T-helper 1 cell (primary cell): ENCODE data around the gene DLG2.

Source experiments
- DNase-seq, 5 donors: peaks; one replicate each; pipeline ENCODE4 v3.0.0-alpha.2; 2012 to 2020

Gene DLG2

DNA sequence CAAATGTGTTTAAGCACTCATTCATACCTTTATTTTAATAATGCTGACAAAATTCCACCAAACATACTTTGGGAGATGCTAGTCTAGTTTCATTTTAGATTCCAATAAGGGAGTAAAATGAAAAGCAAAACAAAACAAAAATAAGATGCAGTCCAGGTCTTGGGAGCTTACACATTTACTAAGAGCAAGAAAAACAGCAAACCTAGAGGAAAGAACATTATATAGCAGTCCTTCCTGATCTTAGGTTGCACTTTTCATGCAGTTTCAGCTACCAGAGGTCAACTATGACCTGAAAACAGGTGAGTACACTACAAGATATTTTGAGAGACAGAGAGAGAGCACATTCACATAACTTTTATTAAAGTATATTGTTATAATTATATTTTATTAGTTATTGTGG, 1100.9 kb downstream of the DLG2 start:
- DNase-seq, result no peak

DNA sequence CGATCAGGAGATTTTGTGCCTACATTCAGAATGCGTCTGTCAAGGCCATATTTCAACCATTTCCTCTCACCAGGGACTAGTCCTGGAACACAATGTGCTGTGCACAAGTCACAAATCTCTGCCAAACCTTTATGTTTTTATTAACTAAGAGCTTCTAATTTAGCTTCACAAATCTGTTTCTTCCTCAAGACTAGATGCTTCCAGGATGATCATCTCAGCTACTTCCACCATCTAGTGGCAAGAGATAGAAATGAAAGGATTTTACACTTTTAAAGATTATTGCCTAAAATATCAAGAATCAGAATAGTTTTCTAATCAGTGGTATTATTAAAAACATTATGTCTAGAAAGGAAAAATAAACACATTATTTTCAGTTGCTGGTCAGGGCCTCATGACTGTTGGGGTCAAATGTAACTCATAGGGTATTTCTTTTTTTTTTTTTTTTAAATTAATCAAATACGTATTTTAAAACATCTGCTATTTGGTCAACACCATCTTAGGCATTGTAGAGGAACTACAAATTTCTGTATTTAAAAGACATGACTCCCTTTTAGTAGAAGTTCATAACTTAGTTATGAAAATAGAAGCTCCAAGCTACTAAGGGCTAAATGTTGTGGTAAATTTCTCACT, 1102.6 kb downstream of the DLG2 start:
- no peak for DNase-seq

DNA sequence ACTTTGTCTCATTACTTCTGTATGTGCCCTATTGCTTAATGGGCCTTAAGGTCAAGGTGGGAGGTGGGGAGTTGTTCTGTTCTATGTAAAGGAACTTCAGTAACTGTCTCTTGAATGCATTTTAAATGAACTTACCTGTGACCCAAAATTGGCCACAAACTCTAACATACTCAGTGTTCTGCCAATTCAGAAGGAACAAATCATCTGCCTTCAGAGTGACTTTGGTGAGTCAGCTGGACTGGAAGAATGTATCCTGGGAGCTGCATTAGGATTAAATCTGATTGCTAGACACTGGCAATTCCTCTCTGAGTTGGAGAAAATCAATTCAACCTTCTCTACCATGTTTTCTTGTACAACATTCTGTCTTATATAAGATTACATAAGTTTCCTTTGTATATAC, 1104.8 kb downstream of the DLG2 start:
- no peak for DNase-seq

DNA sequence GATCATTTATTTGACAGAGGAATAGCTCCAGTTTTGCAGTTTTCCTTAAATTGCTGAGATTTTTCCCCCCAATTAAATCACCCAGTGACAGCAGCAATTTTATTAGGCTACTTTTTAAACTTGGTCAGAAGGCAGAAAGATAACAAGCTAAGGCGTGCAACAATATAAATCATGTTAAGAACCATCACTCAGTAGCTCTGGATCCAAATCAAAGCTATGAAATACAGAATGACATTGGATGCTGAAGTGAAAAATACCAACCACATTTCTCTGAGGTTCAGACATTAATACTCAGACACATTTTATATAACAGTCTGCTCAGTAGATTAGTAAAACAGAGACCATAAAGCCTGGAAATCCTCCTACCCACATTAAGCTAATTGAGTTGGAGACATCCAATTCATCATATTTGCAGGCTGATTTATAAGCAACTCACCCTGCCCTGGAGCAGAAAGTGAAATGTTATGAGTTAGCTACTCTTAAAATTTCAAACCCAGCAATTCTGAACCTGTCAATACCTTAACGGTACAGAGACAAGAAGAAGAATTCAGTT, 1108.4 kb downstream of the DLG2 start:
- DNase-seq, result no peak

DNA sequence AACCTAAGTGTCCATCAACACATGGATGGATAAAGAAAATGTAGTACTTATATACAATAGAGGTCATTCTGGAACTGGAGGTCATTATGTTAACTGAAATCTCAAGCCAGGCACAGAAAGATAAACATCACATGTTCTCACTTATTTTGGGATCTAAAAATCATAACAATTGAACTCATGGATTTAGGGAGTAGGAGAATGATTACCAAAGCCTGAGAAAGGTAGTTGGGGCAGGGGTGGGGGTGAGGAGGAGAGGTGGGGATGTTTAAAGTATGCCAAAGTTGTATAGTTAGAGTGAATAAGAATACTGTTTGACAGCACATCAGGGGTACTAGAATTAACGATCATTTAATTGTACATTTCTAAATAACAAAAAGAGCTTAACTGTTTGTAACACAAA, 1112.7 kb downstream of the DLG2 start:
- DNase-seq, result no peak

DNA sequence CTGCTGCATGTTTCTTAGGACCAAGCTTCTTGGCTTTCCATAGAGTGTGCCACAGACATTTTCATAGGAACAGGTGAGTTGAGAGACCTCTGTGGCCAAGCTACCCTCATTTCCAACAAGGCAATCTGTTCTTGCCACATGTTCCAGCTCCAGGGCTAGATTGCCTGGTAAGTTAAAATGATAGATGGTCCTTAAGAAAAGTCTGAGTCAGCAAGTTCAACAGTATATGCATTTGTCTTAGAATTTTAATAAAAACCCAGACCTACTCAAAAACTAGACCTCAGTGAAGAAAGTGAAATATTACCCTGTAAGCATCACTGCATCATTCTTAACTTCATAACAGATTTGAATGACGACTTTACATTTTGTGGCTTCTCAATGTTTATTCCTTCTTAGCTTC, 1123.6 kb downstream of the DLG2 start:
- DNase-seq, result no peak

DNA sequence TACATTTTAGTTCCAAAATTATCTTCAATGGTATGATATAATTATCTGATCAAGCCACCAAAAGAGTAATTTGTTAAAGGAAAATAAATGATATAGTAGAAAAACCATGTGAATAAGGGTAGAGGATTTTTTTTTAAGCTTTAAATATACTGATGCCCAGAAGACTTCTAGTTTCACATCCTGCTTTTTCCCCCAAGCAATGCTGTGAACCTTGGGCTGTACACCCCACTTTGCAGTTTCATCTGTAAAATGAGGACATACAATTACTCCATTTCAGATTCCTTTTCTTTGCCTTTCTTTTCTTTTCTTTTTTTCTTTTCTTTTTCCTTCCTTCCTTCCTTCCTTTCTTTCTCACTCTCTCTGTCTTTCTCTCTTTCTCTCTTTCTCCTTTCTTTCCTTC, 1125.4 kb downstream of the DLG2 start:
- no peak for DNase-seq

DNA sequence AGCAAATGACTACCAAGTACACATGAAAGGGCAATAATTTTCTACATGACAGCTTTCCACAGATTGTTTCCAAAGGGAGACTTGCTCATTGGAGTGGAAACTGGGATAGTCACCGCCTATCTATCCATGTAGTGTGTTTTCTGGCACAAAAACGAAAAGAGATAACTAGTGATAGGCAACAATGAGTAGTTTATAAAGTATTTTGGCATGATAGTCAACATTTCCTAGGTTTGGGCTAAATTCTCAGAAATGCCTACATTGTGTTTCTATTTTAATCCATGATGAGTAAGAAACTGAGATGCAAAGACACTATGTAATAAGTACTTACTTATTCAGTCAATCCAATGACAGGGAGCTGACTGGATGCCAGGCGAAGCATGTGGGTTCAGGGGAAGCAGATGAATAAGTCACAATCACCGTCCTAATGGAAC, 1129.1 kb downstream of the DLG2 start:
- DNase-seq, result no peak

DNA sequence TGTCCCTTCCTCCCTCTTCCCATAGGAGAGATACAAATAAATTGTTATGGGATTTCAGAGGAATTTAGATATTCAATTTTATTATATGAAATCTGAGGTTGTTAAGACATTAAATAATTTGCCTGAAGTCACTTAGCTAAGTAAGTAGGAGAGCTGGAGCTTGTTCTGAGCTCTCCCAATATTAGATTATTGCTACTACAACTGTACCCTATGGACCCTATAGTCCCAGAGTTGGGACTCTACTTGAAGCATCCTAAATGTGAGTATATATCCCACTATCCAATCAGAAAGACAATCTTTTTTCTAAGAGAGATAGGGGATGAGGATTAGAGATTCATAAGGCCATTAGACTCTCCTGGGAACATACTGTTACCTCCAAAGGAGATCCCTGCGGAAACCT, 1130.0 kb downstream of the DLG2 start:
- no peak for DNase-seq

DNA sequence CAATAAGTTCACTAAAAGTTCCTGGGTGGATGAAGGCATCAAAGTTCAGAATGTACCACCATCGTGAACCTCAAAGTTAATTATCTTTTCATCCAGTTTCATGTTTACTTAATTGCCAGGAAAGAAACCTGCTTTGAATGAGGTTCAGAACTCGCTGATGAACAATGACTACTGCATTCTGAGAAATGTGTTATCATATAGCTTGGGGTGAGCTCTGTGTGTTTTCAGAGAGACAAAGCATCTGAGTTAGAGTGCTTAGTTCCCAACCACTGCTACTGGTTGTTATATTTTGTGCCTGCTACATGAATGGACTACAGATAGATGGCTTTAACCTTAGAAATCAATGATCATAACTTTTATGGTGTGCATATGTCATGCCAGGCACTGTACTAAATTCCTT, 1131.0 kb downstream of the DLG2 start:
- no peak for DNase-seq

DNA sequence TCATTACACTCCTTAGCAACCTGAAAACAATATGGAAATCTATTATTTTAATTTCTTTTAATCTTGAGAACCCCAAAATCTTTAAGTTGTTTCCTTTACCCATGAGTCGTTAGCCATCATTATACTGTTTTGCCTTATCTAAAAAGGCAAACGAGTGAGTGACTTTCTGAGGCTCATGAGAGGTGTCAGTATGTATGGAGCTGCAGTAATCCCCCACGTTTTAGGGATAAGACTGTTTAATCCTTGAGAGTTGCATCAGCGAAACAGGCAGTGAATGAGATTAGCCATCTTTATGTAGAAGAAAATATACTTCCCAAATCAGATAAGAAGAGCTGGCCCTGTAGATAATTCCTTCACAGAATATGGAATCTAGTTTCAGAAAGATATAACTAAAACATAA, 1147.0 kb downstream of the DLG2 start:
- no peak for DNase-seq

DNA sequence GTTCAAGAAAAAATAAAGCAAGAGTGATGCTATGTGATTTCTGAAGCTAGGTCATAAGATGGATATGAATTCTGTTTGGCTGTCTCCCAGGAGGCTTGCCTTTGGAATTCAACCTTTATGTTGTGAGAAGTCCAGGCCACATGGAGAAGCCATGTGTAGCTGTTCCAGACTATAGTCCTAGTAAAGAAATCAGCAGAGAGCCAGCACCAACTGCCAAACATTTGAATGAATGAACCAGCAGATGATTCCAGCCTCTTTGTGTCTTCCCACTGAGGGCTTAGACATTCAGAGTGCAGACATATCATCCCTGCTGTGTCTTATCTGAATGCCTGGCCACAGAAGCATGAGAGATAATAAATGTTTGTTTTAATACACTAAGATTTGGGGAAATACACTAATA, 1150.6 kb downstream of the DLG2 start:
- DNase-seq, result no peak

DNA sequence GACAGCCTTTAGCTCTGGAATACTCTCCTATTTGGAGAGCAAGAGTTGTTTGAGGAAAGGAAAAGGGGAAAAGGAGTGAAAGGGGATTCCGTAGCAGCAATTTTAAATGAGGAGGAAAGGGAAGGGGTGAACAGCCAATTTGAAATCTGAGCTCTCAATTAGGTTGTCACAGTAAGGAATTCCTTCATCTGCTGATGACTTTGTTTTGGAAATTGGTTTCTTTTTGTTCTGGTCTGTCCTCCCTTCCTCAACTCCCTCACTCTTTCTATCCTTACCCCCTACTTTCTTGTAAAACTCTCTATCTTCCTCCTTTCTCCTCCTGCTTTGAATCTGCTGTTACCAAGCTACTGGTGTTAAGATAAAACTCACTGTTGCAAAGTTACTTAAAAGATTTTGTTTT, 1155.6 kb downstream of the DLG2 start:
- no peak for DNase-seq

DNA sequence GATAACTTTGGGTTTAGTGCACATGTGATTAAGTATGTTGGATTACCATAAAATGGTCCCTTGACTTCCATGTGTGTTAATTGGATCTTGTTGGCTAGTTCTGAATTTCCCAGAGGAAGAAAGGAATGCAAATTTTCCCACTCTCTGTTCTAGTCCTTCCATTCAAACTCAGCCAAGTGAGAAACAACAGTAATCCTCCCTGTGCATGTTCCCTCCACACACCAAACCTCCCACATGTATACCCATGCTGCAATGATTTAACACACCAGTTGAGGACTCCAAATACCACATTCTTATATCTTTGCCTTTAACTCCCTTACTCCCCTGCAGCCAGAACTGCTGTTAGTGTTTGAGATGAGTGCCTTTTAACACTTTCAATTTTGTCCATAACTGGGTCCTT, 1158.9 kb downstream of the DLG2 start:
- DNase-seq, result no peak

DNA sequence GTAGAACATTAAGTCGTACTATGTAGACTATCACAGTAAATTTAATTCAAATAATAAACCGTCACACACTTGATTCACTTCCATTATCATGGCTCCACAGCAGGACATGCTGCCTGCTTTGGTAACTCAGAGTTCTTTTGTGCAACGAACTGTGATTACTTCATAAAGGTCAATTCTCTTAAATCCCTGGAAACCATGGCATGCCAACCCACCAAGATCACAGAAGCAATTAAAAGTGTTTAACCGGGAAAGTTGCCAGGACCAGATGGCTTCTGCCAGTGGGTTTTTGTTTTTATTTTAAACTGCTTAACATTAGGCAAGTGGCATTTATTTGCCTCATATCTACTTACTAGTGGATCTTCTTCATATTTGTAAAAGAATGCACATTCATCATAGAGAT, 1162.1 kb downstream of the DLG2 start:
- DNase-seq, result no peak

DNA sequence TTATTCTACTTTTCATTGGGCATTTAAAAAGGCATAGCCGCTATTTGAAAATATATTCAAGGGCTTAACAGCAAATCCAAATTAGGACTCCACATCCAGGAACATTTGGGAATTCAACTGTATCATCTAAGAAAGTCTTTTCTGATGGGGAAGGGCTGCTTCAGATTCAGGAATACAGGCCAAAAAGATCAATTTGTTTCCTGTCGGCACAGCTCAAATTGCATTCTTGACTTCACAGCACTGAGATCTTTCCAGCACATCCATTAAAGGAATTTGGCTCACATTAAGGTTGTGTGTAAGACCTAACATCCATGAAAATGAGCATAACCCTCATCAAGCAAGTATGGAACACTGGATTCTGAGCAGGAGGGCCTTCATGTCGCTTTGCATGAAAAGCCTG, 1171.5 kb downstream of the DLG2 start:
- DNase-seq, result no peak

DNA sequence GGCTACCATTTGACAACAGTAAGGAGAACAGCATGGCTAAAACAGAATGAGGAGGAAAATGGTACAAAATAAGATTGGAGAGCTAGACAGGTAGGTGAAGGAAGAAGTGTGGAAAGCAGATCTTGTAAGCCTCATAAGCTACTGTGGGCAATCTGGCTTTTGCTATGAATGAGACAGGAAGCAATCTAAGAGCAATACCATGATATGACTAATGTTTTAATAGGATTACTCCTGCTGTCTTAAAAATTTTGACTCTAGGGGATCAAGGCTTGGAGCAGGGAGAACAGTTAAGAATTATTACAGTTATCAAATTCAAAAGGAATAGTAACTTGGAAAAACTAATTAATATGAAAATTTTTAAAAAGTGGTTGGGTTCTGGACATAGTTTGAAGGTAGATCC, 1174.9 kb downstream of the DLG2 start:
- DNase-seq, result no peak

DNA sequence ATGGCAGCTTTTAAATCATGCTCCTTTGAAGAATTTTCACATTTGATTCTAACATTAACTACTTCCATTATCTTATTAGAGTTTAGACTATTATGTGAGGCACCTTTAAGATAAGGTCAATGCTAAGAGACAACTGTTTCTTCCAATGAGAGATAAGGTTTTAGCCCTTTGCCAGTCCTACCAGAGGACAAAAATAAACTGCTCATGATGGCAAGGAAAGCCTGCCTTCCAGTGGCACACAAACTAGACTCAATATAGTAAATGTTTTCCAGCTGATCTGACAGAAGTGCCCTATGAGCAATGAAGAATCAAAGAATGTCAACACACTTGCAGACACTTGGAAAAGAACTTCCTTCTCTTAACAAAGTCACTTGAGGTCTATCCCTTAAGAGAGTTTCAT, 1188.6 kb downstream of the DLG2 start:
- no peak for DNase-seq

DNA sequence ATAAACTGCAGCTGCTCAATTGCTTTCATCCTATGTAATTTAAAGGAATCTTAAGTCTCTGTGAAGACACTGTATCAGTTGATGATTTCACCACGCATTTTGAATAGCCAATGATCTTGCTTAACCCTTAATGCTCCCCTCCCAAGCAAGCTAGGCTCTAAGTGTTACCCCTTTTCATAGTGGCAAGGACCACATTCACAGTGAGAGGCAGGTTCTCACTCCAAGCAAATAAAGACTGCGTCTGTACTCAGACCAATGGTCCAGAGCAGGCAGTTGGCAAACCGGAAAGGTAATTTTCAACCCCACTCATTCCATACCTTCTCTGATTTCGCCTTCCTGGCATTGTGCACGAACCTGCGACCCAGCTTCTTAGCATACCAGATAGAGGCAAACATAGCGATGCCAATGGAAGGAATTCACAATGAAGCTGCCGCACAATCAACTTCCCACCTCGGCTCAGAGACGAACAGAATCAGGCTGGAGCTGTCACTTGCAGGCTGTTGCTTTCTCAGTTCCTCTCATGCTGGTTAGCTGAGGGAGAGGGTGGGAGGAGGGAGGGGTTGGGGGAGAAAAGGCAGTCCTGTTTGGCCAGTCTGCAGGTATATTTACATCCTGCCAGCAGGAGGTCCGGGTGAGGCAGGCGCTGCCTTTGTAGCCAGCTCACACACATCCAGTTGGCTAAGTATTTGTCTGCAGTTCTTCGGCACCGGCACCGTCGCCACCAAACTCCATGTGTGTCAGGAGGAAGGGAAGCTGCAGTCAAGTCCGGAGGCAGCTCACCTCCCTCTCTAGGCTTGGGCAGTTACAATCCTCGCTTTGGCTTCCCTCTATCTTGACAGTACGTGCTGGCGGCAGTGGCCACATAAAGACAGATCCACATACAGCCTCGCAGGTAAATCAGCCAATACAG, 1189.8 kb downstream of the DLG2 start:
- DNase-seq, result no peak

DNA sequence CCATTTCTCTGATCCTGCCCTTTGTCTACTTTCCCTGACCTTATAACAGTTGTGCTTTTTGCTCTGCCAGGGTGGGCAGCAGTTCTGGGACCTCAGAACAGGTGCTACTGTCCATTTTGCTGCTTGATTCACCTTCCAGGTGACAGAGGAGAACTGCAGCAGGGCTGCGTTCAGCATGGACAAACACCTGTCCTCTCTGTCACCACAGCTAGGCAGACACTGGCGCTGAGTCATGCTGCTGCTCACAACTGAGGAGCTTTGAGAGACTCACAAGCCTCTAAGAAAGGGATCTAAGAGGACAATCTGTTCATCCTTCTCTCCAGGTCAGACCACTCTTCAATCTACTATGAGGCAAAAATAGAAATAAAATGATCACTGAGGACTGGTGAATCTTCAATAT, 1196.5 kb downstream of the DLG2 start:
- no peak for DNase-seq

DNA sequence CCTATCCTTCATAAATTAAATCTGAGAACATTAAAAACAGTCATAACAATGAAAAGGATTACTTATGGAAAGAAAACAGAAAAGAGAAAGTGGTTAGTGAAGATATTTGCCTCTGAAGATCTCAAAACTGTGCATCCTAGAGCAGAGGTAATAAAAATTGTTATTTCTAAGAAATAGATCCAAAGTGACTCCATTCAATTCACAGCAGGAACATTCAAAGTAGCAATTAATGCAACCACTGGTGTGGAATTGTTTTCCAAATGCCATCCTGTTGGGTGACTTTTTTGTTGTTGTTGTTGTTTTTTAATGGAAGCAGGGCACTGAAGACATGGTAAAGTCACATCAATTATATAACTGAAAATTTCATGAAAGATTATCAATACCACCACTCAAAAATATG, 1201.5 kb downstream of the DLG2 start:
- DNase-seq, result no peak

DNA sequence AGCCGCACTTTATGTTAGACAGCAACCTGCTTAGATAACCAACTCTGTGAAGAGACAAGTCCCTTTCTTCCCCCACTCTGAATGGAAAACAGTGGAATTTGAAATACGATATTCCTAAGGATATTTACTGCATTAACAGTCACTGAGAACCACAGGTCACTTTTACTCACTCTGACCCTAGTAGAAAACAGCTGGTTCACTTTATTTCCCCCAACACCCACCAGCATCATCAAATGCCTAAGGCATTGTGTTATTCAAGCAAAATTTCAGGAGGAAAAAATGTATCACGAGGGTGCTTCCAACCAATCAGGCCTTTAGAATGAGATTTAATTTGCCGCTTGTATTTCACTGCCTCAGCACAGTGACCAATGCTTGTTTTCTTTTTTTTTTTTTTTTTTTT, 1206.9 kb downstream of the DLG2 start:
- DNase-seq, result no peak

DNA sequence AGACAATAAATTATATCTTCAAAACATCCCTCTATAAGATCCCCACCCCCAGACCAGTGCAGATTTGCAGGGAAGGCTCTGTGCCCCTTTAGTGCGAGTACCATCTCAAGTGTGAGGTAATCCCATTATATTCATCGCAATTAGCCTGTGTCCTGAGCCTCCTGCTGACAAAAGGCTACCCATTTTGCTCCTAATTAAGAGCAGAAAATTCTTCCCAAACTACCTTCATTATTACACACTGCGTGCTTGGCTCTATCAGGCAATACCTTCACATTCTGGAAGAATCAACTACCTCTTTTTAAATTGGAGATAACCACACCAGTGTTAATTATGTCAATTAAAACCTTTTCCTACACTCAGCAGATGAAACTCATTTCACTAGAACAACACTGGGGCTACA, 1207.5 kb downstream of the DLG2 start:
- no peak for DNase-seq

DNA sequence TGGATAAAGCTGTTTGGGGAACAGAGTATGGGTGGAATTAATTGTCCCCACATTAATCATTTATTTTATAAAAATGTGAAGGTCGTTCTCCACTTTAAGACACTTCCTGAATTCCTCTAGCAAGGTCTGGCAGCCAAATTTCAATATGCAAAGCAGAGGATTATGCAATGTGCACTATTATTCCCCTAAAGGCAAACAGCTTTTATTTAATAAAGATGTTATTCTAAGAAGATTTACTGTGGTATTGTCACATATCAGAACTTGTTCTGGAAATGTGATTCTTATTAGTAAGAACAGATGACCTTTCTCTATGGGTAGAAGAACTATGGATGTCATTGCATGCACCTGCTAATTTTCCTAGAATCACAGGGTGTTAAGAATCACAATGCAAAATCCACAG, 1212.2 kb downstream of the DLG2 start:
- no peak for DNase-seq
